Activated CD4-positive, alpha-beta T cell treated with anti-CD3 and anti-CD28 coated beads, Interleukin-2, amount 10 ng/mL, durations not matched to agents 7 days and 5 days (primary cell): ENCODE results near the gene UMAD1. TPM values are rescaled to one million over a fixed set of nuclear protein-coding genes. Genes with fewer than 3 reads are reported as not detected.
A peak's percentile ranks its signal among the peaks of the same experiment; 100 is the strongest.

Experiments used
- CTCF ChIA-PET: fragments of 350-600 bp; sonication (Branson Sonifier 250); formaldehyde crosslinking; loops from one replicate; lab custom pipeline; 2021; ENCODE audit warnings: antibody characterized with exemption; lab: Charles Lee
- POLR2A ChIA-PET: fragments of 350-600 bp; sonication (Branson Sonifier 250); formaldehyde crosslinking; loops from one replicate; lab custom pipeline; 2021; ENCODE audit warnings: antibody characterized with exemption; lab: Charles Lee
- DNase-seq: peaks from one replicate; pipeline ENCODE4 v3.0.0-alpha.2; 2020
- H3K27ac Mint-ChIP-seq: one replicate; pipeline ENCODE4 v1.8.0; 2021; ENCODE audit warnings: mild to moderate bottlenecking, moderate library complexity, mixed read lengths
- H3K27me3 Mint-ChIP-seq: one replicate; pipeline ENCODE4 v1.8.0; 2021; ENCODE audit warnings: mixed read lengths
- H3K36me3 Mint-ChIP-seq: one replicate; pipeline ENCODE4 v1.8.0; 2021; ENCODE audit warnings: low read depth, mixed read lengths
- H3K4me1 Mint-ChIP-seq: one replicate; pipeline ENCODE4 v1.8.0; 2021; ENCODE audit warnings: mixed read lengths
- H3K4me3 Mint-ChIP-seq: one replicate; pipeline ENCODE4 v1.8.0; 2021; ENCODE audit warnings: mild to moderate bottlenecking, moderate library complexity, mixed read lengths
- H3K9me3 Mint-ChIP-seq: one replicate; pipeline ENCODE4 v1.8.0; 2021; ENCODE audit warnings: mixed read lengths
- total RNA-seq, 2 experiments: library from RNA; stranded (reverse); gene quantifications; one replicate each; pipeline ENCODE4 v1.2.3, GENCODE V29; 2021

The UMAD1 gene
- total RNA-seq, 2 experiments from 2014 or later, result 16.3 to 16.4 TPM

- CTCF ChIA-PET, result no interaction called here
Measured at GRCh38 chr7:7786595-7786994, 146.0 kb downstream of the UMAD1 start.

GRCh38 chr7:7789551-7789988 is 149.0 kb downstream of the UMAD1 start:
- DNase-seq, result no peak
- CTCF ChIA-PET, result no interaction called here
- H3K36me3 Mint-ChIP-seq, result peaks cover 8% of the 10 kb centered on the region
- H3K4me3 Mint-ChIP-seq, result no peak overlapping the region
- no peak overlapping the region for H3K27ac Mint-ChIP-seq
- H3K4me1 Mint-ChIP-seq, result peaks cover 12% of the 10 kb centered on the region
- POLR2A ChIA-PET, result interaction anchor here (0.5 kb wide), 1 partner anchor 17 kb away, joined by 3 read pairs; no protein-coding TSS in a partner anchor
- no peaks in the 10 kb centered on the region for H3K27me3 Mint-ChIP-seq
- H3K9me3 Mint-ChIP-seq, result no peaks in the 10 kb centered on the region

More at GRCh38 chr7:7786595-7786994, 146.0 kb downstream of the UMAD1 start:
- DNase-seq, result no peak
- Mint-ChIP-seq H3K4me1 (peaks cover 19% of the 10 kb centered on the region), H3K36me3 (peaks cover 3% of the 10 kb centered on the region), H3K27me3 (no peaks in the 10 kb centered on the region), H3K4me3 (no peak overlapping the region), H3K27ac (no peak overlapping the region), H3K9me3 (no peaks in the 10 kb centered on the region)
- POLR2A ChIA-PET, result no interaction called here

GRCh38 chr7:7790041-7790741 is 149.6 kb downstream of the UMAD1 start:
- no peaks in the 10 kb centered on the region for H3K27me3 Mint-ChIP-seq
- CTCF ChIA-PET, result no interaction called here
- peaks cover 13% of the 10 kb centered on the region for H3K4me1 Mint-ChIP-seq
- H3K9me3 Mint-ChIP-seq, result no peaks in the 10 kb centered on the region
- no peak for DNase-seq
- H3K36me3 Mint-ChIP-seq, result peaks cover 9% of the 10 kb centered on the region
- H3K4me3 Mint-ChIP-seq, result no peak overlapping the region
- H3K27ac Mint-ChIP-seq, result no peak overlapping the region
- POLR2A ChIA-PET, result interaction anchor here (0.5 kb wide), 1 partner anchor 17 kb away, joined by 3 read pairs; no protein-coding TSS in a partner anchor

GRCh38 chr7:7791523-7791922 is 151.0 kb downstream of the UMAD1 start:
- Mint-ChIP-seq H3K27ac (no peak overlapping the region), H3K36me3 (peaks cover 20% of the 10 kb centered on the region), H3K27me3 (no peaks in the 10 kb centered on the region), H3K4me3 (no peak overlapping the region), H3K9me3 (peaks cover 2% of the 10 kb centered on the region), H3K4me1 (peaks cover 21% of the 10 kb centered on the region)
- CTCF ChIA-PET, result interaction anchor here (0.6 kb wide), 1 partner anchor 421 kb away, joined by 3 read pairs; no protein-coding TSS in a partner anchor
- POLR2A ChIA-PET, result no interaction called here
- no peak for DNase-seq

GRCh38 chr7:7792056-7792455 is 151.5 kb downstream of the UMAD1 start:
- no peaks in the 10 kb centered on the region for H3K27me3 Mint-ChIP-seq
- DNase-seq, result no peak
- H3K4me1 Mint-ChIP-seq, result peaks cover 23% of the 10 kb centered on the region
- H3K9me3 Mint-ChIP-seq, result peaks cover 7% of the 10 kb centered on the region
- peaks cover 25% of the 10 kb centered on the region for H3K36me3 Mint-ChIP-seq
- H3K4me3 Mint-ChIP-seq, result no peak overlapping the region
- POLR2A ChIA-PET, result no interaction called here
- no peak overlapping the region for H3K27ac Mint-ChIP-seq
- CTCF ChIA-PET, result no interaction called here

- no peak overlapping the region for H3K4me3 Mint-ChIP-seq
- DNase-seq, result no peak
- peaks cover 23% of the 10 kb centered on the region for H3K4me1 Mint-ChIP-seq
- peaks cover 8% of the 10 kb centered on the region for H3K9me3 Mint-ChIP-seq
- no peak overlapping the region for H3K27ac Mint-ChIP-seq
- ChIA-PET CTCF (interaction anchor here (0.5 to 0.6 kb wide), 2 partner anchors 12 to 13 kb away, joined by 4 to 6 read pairs; no protein-coding TSS in a partner anchor), POLR2A (no interaction called here)
- no peaks in the 10 kb centered on the region for H3K27me3 Mint-ChIP-seq
- H3K36me3 Mint-ChIP-seq, result peaks cover 30% of the 10 kb centered on the region
Measured at GRCh38 chr7:7793249-7793648, 152.7 kb downstream of the UMAD1 start.

- peaks cover 30% of the 10 kb centered on the region for H3K36me3 Mint-ChIP-seq
- H3K27ac Mint-ChIP-seq, result no peak overlapping the region
- H3K9me3 Mint-ChIP-seq, result peaks cover 8% of the 10 kb centered on the region
- H3K4me3 Mint-ChIP-seq, result no peak overlapping the region
- POLR2A ChIA-PET, result no interaction called here
- peaks cover 23% of the 10 kb centered on the region for H3K4me1 Mint-ChIP-seq
- CTCF ChIA-PET, result interaction anchor here (0.5 kb wide), 1 partner anchor 12 kb away, joined by 4 read pairs; no protein-coding TSS in a partner anchor
- DNase-seq, result no peak
- H3K27me3 Mint-ChIP-seq, result no peaks in the 10 kb centered on the region
Measured at GRCh38 chr7:7793921-7794320, 153.4 kb downstream of the UMAD1 start.

- no peak overlapping the region for H3K4me3 Mint-ChIP-seq
- DNase-seq, result no peak
- no peaks in the 10 kb centered on the region for H3K27me3 Mint-ChIP-seq
- no peak overlapping the region for H3K27ac Mint-ChIP-seq
- peaks cover 32% of the 10 kb centered on the region for H3K36me3 Mint-ChIP-seq
- peaks cover 8% of the 10 kb centered on the region for H3K9me3 Mint-ChIP-seq
- POLR2A ChIA-PET, result no interaction called here
- CTCF ChIA-PET, result interaction anchor here (0.6 kb wide), 1 partner anchor 11 kb away, joined by 6 read pairs; no protein-coding TSS in a partner anchor
- H3K4me1 Mint-ChIP-seq, result peaks cover 14% of the 10 kb centered on the region
Measured at GRCh38 chr7:7795203-7795602, 154.7 kb downstream of the UMAD1 start.

GRCh38 chr7:7795630-7796121 is 155.1 kb downstream of the UMAD1 start:
- ChIA-PET POLR2A (no interaction called here), CTCF (no interaction called here)
- Mint-ChIP-seq H3K9me3 (peaks cover 8% of the 10 kb centered on the region), H3K36me3 (peaks cover 32% of the 10 kb centered on the region), H3K27ac (no peak overlapping the region), H3K27me3 (no peaks in the 10 kb centered on the region), H3K4me3 (no peak overlapping the region), H3K4me1 (peaks cover 11% of the 10 kb centered on the region)
- DNase-seq, result no peak

GRCh38 chr7:7798510-7798909 is 158.0 kb downstream of the UMAD1 start:
- ChIA-PET CTCF (no interaction called here), POLR2A (no interaction called here)
- no peak for DNase-seq
- Mint-ChIP-seq H3K9me3 (peaks cover 8% of the 10 kb centered on the region), H3K4me3 (no peak overlapping the region), H3K27ac (peak overlapping the region; percentile 52), H3K36me3 (peaks cover 24% of the 10 kb centered on the region), H3K4me1 (peaks cover 11% of the 10 kb centered on the region), H3K27me3 (no peaks in the 10 kb centered on the region)

GRCh38 chr7:7799138-7799537 is 158.6 kb downstream of the UMAD1 start:
- ChIA-PET CTCF (no interaction called here), POLR2A (no interaction called here)
- no peak for DNase-seq
- Mint-ChIP-seq H3K27ac (no peak overlapping the region), H3K27me3 (no peaks in the 10 kb centered on the region), H3K36me3 (peaks cover 24% of the 10 kb centered on the region), H3K4me3 (no peak overlapping the region), H3K9me3 (peaks cover 8% of the 10 kb centered on the region), H3K4me1 (peaks cover 11% of the 10 kb centered on the region)

- no peaks in the 10 kb centered on the region for H3K4me1 Mint-ChIP-seq
- POLR2A ChIA-PET, result no interaction called here
- H3K9me3 Mint-ChIP-seq, result peaks cover 2% of the 10 kb centered on the region
- H3K36me3 Mint-ChIP-seq, result peaks cover 4% of the 10 kb centered on the region
- H3K4me3 Mint-ChIP-seq, result no peak overlapping the region
- no peaks in the 10 kb centered on the region for H3K27me3 Mint-ChIP-seq
- DNase-seq, result no peak
- CTCF ChIA-PET, result no interaction called here
- H3K27ac Mint-ChIP-seq, result no peak overlapping the region
Measured at GRCh38 chr7:7802531-7802930, 162.0 kb downstream of the UMAD1 start.

GRCh38 chr7:7803715-7804178 is 163.2 kb downstream of the UMAD1 start:
- no peaks in the 10 kb centered on the region for H3K9me3 Mint-ChIP-seq
- POLR2A ChIA-PET, result no interaction called here
- H3K27ac Mint-ChIP-seq, result no peak overlapping the region
- H3K4me3 Mint-ChIP-seq, result no peak overlapping the region
- no peaks in the 10 kb centered on the region for H3K4me1 Mint-ChIP-seq
- CTCF ChIA-PET, result no interaction called here
- no peak for DNase-seq
- no peaks in the 10 kb centered on the region for H3K27me3 Mint-ChIP-seq
- peaks cover 2% of the 10 kb centered on the region for H3K36me3 Mint-ChIP-seq
